Activated CD8-positive, alpha-beta memory T cell treated with anti-CD3 and anti-CD28 coated beads for 4 hours (primary cell): ENCODE data around the gene ANO1.

Experiments
- DNase-seq, 2 donors: peaks; one replicate each; pipeline ENCODE4 v3.0.0-alpha.2; 2020; ENCODE audit warnings: low read depth in 2 of 2

The ANO1 gene

DNA sequence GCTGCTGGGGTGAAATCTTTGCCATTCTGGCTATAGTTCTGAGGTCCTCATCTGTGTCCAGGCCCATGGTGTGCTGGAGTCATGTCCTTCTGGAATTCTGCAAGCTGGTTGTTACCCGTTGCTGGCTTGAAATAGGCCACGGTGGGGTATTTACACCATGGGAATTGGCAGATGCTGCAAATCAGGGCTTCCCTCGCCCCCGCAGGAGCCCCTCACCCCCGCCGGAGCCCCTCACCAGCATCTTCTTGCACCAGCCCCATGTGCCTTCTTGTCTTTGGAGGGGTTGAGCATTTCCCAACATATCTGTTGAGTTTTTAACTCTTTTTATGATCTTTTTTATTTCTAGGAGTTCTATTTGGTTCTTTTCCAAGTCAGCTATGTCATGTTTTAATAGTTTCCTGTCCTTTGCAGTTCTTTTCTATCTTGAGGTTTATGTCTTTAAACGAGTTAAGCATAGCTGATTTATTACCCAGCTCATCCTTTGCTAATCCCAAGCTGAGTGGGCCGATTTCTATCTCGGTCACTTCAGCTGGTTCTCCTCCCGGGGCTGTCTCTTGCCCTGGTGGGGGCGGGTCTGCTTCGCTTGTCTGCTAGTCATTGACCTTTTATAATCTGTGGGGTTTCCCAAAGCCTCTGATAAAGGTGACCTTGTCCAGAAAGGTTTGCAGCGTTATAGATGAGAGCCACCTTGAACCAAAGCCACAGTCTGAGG is 17.6 kb downstream of the ANO1 start:
- no peak for DNase-seq

- no peak for DNase-seq
Observed at GRCh38 chr11:70097783-70098563, 19.9 kb downstream of the ANO1 start.

GRCh38 chr11:70098936-70099335 is 20.8 kb downstream of the ANO1 start:
- no peak for DNase-seq

DNA sequence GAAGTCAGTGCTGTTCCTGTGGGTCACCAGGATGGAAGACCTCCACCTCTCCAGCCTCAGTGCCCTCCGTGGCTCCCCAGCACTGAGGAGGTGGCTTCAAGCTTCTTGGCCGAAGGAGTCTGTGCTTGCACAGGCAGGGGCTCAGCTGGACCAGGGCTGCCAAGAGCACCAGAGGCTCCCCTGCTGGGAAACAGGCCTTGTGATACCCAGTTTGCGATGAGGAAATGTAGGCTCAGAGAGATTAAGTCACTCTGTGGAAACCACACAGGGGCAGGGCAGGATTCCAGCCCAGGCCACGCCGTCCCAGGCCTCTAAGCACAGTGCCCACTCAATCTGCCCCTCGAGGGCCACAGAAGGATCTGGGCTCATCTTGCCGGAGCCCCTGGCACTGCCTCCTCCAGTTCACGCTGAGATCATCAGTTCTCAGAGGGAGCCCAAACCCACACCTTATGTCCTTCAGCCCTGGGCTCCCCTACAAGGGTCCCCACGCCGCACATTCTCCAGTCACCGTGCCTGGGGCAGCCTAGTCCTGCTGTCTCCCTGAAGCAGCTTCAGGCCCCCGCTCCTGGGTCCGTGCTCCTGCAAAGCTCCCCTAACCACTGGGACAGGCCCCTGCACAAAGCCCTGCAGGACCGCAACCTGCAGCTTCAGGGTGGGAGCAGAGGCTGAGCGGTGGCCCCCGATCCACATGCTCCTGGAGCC is 21.6 kb downstream of the ANO1 start:
- no peak for DNase-seq

DNA sequence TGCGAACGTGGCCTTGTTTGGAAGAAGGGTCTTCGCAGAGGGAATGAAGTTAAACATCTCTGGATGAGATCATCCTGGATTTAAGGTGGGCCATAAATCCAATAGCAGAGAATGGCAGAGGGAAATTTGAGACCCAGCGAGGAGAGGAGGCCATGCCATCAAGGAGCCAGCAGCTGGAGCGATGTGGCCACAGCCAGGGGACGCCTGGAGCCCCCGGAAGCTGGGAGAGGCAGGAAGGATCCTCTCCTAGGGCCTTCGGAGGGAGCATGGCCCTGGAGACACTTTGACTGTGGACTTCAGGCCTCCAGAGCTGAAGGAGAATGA is 22.1 kb downstream of the ANO1 start:
- no peak for DNase-seq

DNA sequence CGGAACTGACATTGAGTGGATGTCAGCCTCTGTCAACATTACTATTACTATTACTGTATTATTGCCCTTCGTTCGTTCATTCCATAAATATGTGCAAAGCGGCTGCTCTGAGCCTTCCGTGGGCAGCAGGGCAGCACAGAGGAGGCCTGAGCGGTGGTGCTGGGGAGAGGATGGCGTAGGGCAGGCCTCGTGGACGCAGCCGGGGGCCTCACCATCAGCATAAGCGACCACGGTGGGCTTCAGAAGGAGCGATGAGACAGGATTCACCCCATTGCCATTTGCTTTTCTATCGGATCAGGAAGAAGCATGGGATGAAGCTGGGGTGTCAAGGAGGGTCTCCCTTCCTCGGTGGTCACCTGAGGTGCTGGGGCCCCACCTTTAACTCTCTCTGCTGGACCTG is 22.7 kb downstream of the ANO1 start:
- DNase-seq = no peak

DNA sequence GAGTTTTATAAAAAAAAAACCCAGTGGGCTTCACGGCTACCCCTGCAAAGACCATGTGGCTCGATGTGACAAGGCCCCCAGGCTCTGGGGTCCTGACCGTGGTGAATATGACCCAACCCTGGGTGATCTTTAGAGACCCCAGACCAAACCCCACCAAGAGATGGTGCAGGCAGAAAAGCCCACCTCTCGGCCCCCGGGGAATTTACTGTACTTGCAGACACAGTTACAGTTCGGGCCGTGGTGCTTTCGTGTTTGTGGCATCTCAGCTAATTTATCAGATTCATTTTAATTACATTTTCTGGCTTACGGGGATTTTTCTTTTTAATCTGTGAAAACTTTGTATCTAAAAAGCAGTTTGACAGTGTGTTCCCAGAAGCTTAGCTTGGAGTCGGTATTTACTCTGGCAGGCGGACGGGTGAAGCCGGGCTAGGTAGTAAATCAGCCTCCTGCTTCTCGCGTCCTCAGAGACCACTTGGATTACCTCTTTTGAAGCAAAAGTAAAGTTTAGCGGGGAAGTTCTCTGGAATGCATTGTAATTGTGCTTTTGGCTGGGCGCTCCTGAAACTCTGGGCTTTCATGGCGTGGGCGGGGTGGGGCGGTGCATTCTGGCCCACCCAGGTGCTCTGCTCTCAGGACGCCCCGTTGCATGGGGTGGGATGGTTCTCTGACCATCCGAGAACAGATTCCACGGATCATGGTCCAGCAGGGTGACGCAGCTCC is 25.3 kb downstream of the ANO1 start:
- no peak for DNase-seq

DNA sequence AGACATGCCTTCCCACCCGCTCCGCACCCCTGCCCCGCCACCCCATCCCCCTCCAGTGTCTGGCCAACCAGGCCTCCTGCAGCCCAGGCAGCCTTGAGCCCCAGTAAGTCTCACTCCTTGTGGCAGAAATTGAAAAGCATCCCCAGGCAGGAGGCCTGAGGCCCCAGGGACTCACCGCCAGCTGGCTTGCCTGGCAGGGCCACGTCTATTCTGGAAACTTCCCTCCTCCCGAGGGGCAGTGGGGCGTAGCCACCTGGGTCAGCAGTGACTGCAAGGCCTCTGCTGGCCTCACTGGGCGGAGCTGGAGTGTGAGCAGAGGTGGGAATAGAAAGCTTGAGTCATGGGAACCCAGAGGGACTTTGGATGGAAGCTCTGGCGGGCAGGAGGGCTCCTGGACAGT is 26.3 kb downstream of the ANO1 start:
- no peak for DNase-seq

DNA sequence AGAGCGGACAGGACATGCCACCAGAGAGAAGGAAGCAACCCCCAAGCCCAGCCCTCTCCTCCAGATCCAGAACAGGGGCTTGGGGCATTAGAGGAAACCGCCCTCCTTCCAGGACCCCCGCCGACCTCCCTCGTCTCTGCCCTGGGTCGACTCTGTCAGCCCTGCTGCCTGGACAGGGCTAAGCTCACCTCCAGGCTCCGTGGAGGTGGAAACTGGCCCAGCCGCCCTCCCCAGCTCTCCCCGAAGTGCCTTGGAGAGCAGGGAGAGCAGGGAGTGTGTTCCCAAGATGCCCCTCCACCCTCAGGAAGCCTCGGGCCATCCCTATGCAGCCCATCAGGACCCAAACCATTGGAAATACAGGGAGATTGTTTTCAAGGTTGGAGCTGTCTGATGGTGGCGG is 26.8 kb downstream of the ANO1 start:
- no peak for DNase-seq

DNA sequence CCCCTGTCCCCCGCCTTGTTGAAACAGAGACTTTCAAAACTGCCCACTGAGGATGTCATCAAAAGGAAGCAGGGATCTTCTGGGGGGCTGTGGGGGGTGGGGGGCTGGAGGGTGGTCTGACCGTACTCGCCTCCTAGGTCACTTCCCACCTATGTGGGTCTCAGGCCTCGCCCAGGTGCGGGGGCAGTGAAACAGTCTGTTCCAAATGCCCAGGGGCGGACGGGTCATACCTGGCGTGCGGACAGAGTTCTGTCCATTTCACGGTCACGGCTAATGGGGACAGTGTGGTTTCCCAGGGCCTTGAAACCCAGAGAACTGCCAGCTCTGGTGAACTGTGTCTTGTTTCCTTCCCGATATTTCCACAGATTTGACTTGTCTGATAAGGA is 27.2 kb downstream of the ANO1 start:
- no peak for DNase-seq

DNA sequence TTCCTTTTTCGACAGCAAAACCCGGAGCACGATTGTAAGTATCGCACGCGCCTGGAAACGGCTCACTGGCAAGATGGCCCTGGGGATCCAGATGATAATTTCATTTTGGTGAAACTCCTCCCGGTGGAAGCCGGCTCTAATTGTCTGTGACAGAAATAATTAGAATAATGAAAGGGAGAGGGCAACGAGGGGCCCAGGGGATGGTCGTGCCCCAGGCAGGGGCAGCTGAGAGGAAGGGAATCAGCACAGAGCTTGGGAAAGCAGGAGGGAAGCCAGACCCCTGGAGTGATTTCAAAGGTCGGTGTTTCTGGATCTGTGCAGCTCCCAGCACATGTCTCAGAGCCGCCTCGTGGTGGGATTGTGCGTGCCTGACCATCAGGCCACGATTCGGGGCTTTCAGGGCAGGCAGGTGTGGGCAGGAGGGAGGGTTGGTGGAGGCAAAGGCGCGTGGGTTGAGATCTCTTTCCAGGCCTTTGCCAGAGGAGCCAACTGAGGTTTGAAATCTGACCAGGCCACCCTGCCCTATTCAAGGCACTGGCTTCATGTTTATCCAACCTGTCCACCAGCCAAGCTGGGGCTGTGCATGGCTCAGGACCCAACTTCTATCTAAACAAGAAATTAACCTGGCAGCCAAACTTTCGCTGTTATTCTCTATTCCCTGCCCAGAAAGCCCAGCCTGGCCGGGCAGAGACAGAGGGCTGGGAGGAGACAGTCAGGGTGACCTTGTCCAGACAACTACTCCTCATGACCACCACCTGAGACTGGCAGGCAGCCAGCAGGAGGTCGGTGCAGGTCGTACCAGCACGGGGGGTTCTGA is 27.8 kb downstream of the ANO1 start:
- no peak for DNase-seq

- DNase-seq = no peak
Observed at GRCh38 chr11:70106757-70107156, 28.6 kb downstream of the ANO1 start.

- DNase-seq = no peak
Observed at GRCh38 chr11:70107191-70107590, 29.1 kb downstream of the ANO1 start.

DNA sequence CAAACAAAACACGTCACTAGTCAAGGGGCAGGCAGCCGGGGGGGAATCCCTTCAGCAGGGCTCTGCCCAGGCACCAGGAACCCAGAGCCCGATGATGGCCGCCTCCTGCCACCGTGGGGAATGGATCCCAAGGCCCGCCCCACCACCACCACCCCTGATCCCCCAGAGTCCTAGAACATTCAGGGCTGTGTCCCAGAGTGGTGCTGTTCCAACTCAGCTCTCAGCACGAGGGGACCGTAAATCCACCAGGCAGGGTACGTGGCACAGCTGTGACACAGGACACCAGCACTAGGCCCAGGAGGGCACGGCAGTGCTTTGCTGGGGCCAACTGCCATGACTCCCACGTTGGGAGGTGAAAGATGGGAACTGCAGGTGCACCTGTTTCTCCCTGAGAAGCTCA is 29.6 kb downstream of the ANO1 start:
- no peak for DNase-seq

DNA sequence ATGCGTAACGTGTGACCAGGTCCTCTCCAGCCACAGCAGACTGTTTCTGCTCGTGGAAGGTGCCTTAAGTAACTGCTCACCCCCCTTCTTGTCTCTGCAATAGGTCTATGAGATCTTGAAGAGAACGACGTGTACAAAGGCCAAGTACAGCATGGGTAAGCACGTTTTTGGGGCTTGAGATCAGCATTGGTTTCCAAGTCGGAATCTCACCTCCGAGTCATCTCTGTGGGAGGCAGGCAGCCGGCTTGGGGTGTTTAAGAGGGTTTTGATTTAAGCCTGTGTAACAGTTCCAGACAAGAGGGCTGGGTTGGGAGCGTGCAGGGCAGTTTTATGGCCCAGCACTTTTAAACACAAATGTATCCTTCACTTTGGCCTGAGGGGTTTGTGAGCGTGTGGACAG is 30.1 kb downstream of the ANO1 start:
- DNase-seq = no peak

DNA sequence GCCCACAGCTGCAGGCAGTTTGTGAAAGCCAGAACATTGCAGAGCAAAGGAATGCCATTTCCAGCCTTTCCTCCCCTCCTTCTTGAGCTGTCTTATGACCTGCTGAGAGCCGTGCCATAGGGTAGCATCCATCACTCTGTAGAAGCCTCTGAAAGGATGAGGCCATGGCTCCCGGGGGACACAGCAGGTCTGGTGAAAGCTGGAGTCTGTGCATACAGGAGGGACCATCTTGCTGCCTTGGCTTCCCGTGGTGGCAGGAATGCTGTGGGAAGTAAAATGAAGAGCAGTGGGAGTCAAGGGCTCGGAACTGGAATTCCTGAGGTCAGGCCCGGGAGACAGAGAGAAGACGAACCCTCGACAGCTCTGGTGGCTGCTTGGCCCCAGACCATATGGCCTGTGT is 30.9 kb downstream of the ANO1 start:
- DNase-seq = no peak

DNA sequence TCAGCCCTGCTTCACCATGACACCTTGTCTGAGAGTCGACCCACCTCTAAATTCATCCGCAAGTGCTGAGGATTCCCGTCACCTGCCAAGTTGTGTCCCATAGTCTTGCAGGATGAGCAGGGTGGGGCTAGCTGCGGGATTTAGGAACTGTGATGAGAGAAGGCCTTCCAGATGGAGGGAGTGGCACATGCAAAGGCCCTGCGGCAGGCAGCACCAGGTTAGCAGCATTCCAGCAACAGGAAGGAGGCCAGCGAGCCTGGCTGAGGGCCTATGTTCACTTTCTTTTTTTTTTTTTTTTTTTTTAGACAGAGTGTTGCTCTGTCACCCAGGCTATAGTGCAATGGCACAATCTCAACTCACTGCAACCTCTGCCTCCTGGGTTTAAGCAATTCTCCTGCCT is 31.8 kb downstream of the ANO1 start:
- DNase-seq = no peak

DNA sequence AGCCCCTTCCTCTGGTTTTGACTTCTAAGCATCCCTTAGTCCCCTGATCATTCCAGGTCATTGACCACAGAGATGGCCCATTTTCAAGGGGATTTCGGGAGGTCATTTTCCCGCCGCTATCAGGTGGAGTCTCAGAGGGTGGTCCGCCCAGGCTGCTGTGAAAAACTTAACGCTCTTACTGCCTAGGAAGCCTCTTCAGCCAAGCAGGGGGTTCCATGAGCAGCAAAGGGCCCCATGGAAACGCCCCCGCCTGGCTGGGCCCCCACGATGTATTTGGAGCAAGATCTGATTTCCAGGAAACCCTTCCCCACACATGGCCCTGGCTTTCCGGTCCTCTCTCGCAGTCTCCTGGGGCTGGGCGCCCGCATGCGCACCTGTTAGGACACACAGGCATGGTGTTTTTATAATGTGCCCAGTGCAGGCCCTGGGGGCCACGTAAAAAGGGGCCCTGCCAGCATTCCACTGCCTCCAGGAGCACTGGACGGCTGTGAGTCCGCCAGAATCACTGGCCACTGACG is 32.5 kb downstream of the ANO1 start:
- DNase-seq = no peak

DNA sequence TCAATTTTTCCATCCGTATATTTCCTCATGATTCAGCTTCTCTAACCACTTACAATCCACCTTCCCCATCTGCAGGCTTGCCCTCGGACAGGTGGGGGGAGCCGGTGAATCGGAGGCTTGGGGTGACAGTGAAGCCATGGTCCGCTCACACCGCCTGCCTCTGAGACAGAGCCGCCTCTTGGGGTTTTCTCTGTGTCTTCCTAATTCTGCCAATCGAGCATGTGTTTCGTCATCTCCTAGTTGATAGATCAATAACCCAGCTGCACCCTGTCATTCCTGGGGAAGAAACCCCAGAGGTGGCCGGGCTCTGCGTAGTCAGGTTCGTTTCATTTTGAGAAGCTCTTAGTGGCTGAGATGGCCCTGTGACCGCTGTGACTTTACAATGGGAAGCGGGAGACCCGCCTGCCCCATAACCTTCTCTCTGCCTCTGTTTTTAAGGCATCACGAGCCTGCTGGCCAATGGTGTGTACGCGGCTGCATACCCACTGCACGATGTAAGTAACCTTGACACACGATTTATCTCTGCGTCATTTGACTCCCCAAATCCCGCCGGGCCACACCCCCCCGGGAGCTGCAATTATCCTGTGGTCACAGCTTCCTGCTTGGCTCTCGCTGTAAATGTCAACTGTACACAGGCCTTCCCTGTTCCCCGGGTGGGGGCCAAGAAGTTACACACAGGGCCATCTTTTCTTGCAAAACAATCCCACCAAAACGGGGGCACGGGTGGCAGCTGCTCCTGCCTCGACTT is 33.3 kb downstream of the ANO1 start:
- no peak for DNase-seq

DNA sequence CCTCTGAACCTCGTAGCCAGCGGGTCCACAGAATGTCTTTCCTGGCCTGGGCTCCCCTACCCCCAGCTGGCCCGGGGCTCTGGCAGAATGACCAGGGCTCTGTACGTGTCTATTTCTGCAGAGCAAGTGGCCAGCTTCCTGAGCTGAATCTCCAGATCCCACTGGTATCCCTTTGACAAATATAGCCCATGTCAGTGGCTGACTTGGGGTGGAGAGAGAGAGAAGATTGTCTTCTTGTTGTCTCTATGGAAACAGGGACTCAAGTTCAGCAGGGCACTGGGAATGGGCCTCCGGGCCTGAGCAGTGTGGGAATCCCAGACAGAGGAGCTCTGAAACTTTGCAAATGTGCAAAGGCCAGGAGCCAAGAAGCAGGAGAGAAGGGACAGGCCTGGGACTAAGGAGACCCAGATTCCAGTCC is 33.9 kb downstream of the ANO1 start:
- DNase-seq = no peak

- DNase-seq = no peak
Observed at GRCh38 chr11:70113801-70114200, 35.7 kb downstream of the ANO1 start.
